ENCODE results near the gene AKAP8.
"Not testable (repeated sequence)": the region's sequence is repeated elsewhere in the genome, so short reads cannot be mapped to it uniquely, and the experiment has no call there.

Gene AKAP8

GRCh38 chr19:15379083-15379998 is at the start of gene AKAP8:
Gene AKAP8 (minus strand): TSS chr19:15379787. CDS start chr19:15379731, 56 bp downstream.
- FAIRE-seq: no peak

GRCh38 chr19:15427991-15428471 is 48.4 kb upstream of the AKAP8 start:
- no peak for FAIRE-seq

GRCh38 chr19:15427350-15427700 is 47.7 kb upstream of the AKAP8 start:
- FAIRE-seq: no peak

- no peak for FAIRE-seq
These were observed 47.1 kb upstream of the AKAP8 start for GRCh38 chr19:15426485-15427349.

- no peak for FAIRE-seq
These were observed 45.8 kb upstream of the AKAP8 start for GRCh38 chr19:15425321-15425950.

- no peak for FAIRE-seq
These were observed 45.2 kb upstream of the AKAP8 start for GRCh38 chr19:15424692-15425272.

GRCh38 chr19:15424121-15424520 is 44.5 kb upstream of the AKAP8 start:
- no peak for FAIRE-seq

- FAIRE-seq: no peak
These were observed 43.5 kb upstream of the AKAP8 start for GRCh38 chr19:15423130-15423529.

- FAIRE-seq: no peak
These were observed 42.9 kb upstream of the AKAP8 start for GRCh38 chr19:15422296-15423075.

GRCh38 chr19:15421721-15422260 is 42.2 kb upstream of the AKAP8 start:
- FAIRE-seq: no peak

- FAIRE-seq: no peak
These were observed 41.6 kb upstream of the AKAP8 start for GRCh38 chr19:15421136-15421695.

GRCh38 chr19:15419413-15420025 is 39.9 kb upstream of the AKAP8 start:
- FAIRE-seq: no peak

GRCh38 chr19:15418579-15419412 is 39.2 kb upstream of the AKAP8 start, which contains the start of gene AKAP8L:
Gene AKAP8L (minus strand): TSS chr19:15418988. CDS start chr19:15418923, 65 bp downstream.
- peak; percentile 94 for FAIRE-seq

- FAIRE-seq: no peak
These were observed 38.6 kb upstream of the AKAP8 start for GRCh38 chr19:15418231-15418578.

- FAIRE-seq: no peak
These were observed 38.1 kb upstream of the AKAP8 start for GRCh38 chr19:15417699-15418098.

GRCh38 chr19:15412832-15413231 is 33.2 kb upstream of the AKAP8 start:
- FAIRE-seq: no peak

GRCh38 chr19:15411351-15411750 is 31.8 kb upstream of the AKAP8 start:
- FAIRE-seq: not testable (repeated sequence)

- FAIRE-seq: no peak
These were observed 25.2 kb upstream of the AKAP8 start for GRCh38 chr19:15404780-15405211.

- no peak for FAIRE-seq
These were observed 24.7 kb upstream of the AKAP8 start for GRCh38 chr19:15404097-15404779.
